Measurements from ENCODE around the gene EPHA1.

- no peak for TF ChIP-seq CTCF (IDR thresholded peaks at IDR 0.05)
- no peak for TF ChIP-seq POLR2A (IDR thresholded peaks at IDR 0.05)
These were observed 45.4 kb downstream of the EPHA1 start for GRCh38 chr7:143363016-143363937.
